ENCODE data around the gene CD300A.

The CD300A gene

GRCh38 chr17:74520790-74521480 lies 54.5 kb downstream of the CD300A start:
- DNase-seq (ENCODE audit: low spot score), result no peak

GRCh38 chr17:74521701-74522201 lies 55.3 kb downstream of the CD300A start:
- no peak for DNase-seq (ENCODE audit: low spot score)

GRCh38 chr17:74522381-74523105 lies 56.1 kb downstream of the CD300A start:
- DNase-seq (ENCODE audit: low spot score), result no peak

GRCh38 chr17:74523308-74523707 lies 56.9 kb downstream of the CD300A start:
- DNase-seq (ENCODE audit: low spot score), result no peak

- DNase-seq (ENCODE audit: low spot score), result no peak
Observed at GRCh38 chr17:74524653-74525464, 58.4 kb downstream of the CD300A start.

- DNase-seq (ENCODE audit: low spot score), result no peak
Observed at GRCh38 chr17:74525465-74525725, 59.0 kb downstream of the CD300A start.

GRCh38 chr17:74525781-74526288 lies 59.4 kb downstream of the CD300A start:
- no peak for DNase-seq (ENCODE audit: low spot score)

GRCh38 chr17:74526681-74527080 lies 60.2 kb downstream of the CD300A start:
- DNase-seq (ENCODE audit: low spot score), result no peak

GRCh38 chr17:74527081-74527480 lies 60.6 kb downstream of the CD300A start:
- no peak for DNase-seq (ENCODE audit: low spot score)

- no peak for DNase-seq (ENCODE audit: low spot score)
Observed at GRCh38 chr17:74527756-74528155, 61.3 kb downstream of the CD300A start.

GRCh38 chr17:74528491-74529199 lies 62.2 kb downstream of the CD300A start:
- DNase-seq (ENCODE audit: low spot score), result no peak

- DNase-seq (ENCODE audit: low spot score), result no peak
Observed at GRCh38 chr17:74529243-74529642, 62.8 kb downstream of the CD300A start.

GRCh38 chr17:74530831-74531150 lies 64.4 kb downstream of the CD300A start:
- DNase-seq (ENCODE audit: low spot score), result no peak

- DNase-seq (ENCODE audit: low spot score), result no peak
Observed at GRCh38 chr17:74531231-74531761, 64.9 kb downstream of the CD300A start, which contains the start of gene CD300LB. Gene CD300LB (minus strand): TSS chr17:74531475. CDS start chr17:74531350, 125 bp downstream.

- DNase-seq (ENCODE audit: low spot score), result no peak
Observed at GRCh38 chr17:74532115-74532514, 65.7 kb downstream of the CD300A start.
